COR-L47 (cell line): Measurements from ENCODE around the gene SORCS2.

Source experiments
- DNase-seq: peaks from one replicate; lab custom pipeline; 2025; lab: John Stamatoyannopoulos, UW

SORCS2 gene

GRCh38 chr4:7668271-7668670, 475.9 kb downstream of the SORCS2 start:
- no peak for DNase-seq

- no peak for DNase-seq
Measured at GRCh38 chr4:7668826-7669225, 476.5 kb downstream of the SORCS2 start.

GRCh38 chr4:7672601-7673000, 480.3 kb downstream of the SORCS2 start:
- DNase-seq, result no peak

GRCh38 chr4:7673121-7673520, 480.8 kb downstream of the SORCS2 start:
- no peak for DNase-seq

- no peak for DNase-seq
Measured at GRCh38 chr4:7674706-7675105, 482.4 kb downstream of the SORCS2 start.

- no peak for DNase-seq
Measured at GRCh38 chr4:7675136-7675535, 482.8 kb downstream of the SORCS2 start.

GRCh38 chr4:7675612-7676320, 483.4 kb downstream of the SORCS2 start:
- DNase-seq, result no peak

GRCh38 chr4:7676398-7676922, 484.1 kb downstream of the SORCS2 start:
- no peak for DNase-seq

GRCh38 chr4:7677086-7677485, 484.7 kb downstream of the SORCS2 start:
- DNase-seq, result no peak

- DNase-seq, result no peak
Measured at GRCh38 chr4:7677799-7678301, 485.5 kb downstream of the SORCS2 start.

GRCh38 chr4:7678318-7678852, 486.0 kb downstream of the SORCS2 start:
- no peak for DNase-seq

- DNase-seq, result no peak
Measured at GRCh38 chr4:7679406-7680040, 487.2 kb downstream of the SORCS2 start.

- no peak for DNase-seq
Measured at GRCh38 chr4:7680106-7680505, 487.8 kb downstream of the SORCS2 start.

- no peak for DNase-seq
Measured at GRCh38 chr4:7680731-7681130, 488.4 kb downstream of the SORCS2 start.

- DNase-seq, result no peak
Measured at GRCh38 chr4:7683126-7683703, 490.9 kb downstream of the SORCS2 start.

GRCh38 chr4:7684294-7684693, 492.0 kb downstream of the SORCS2 start:
- DNase-seq, result no peak

- no peak for DNase-seq
Measured at GRCh38 chr4:7686070-7686870, 493.9 kb downstream of the SORCS2 start.

GRCh38 chr4:7687006-7687405, 494.7 kb downstream of the SORCS2 start:
- no peak for DNase-seq

GRCh38 chr4:7687796-7688195, 495.5 kb downstream of the SORCS2 start:
- no peak for DNase-seq

GRCh38 chr4:7689773-7690693, 497.7 kb downstream of the SORCS2 start:
- DNase-seq, result no peak

- DNase-seq, result no peak
Measured at GRCh38 chr4:7691061-7691460, 498.7 kb downstream of the SORCS2 start.
